DMS79 (cell line): ENCODE data around the gene GABRB3.

Experiments
- DNase-seq: peaks from one replicate; lab custom pipeline; 2025; lab: John Stamatoyannopoulos, UW

GABRB3 gene

GRCh38 chr15:26630857-26631256, 142.0 kb downstream of the GABRB3 start:
- no peak for DNase-seq

- no peak for DNase-seq
Measured at GRCh38 chr15:26628879-26629529, 143.9 kb downstream of the GABRB3 start.

- no peak for DNase-seq
Measured at GRCh38 chr15:26628071-26628470, 144.8 kb downstream of the GABRB3 start.

- DNase-seq, result no peak
Measured at GRCh38 chr15:26624128-26624527, 148.7 kb downstream of the GABRB3 start.

- DNase-seq, result no peak
Measured at GRCh38 chr15:26623071-26623470, 149.8 kb downstream of the GABRB3 start.

DNA sequence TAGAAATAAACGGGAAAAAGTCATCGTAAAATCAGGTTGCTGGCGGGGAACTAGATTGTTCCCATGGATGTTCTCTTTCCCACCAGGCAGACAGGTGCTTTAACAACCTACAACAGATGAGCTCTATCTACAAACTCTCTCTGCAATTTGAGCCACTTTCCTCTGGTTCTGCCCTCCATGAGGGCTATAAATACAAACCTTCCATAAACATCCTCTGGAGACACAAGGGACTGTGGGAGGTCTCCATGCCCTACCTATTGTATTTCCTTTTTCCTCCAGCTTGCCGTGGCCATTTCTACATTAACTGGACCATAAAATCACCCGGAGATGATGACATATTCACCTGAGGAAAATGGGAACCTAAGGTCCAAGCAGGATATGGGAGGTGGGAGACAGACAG, 151.1 kb downstream of the GABRB3 start:
- DNase-seq, result no peak

DNA sequence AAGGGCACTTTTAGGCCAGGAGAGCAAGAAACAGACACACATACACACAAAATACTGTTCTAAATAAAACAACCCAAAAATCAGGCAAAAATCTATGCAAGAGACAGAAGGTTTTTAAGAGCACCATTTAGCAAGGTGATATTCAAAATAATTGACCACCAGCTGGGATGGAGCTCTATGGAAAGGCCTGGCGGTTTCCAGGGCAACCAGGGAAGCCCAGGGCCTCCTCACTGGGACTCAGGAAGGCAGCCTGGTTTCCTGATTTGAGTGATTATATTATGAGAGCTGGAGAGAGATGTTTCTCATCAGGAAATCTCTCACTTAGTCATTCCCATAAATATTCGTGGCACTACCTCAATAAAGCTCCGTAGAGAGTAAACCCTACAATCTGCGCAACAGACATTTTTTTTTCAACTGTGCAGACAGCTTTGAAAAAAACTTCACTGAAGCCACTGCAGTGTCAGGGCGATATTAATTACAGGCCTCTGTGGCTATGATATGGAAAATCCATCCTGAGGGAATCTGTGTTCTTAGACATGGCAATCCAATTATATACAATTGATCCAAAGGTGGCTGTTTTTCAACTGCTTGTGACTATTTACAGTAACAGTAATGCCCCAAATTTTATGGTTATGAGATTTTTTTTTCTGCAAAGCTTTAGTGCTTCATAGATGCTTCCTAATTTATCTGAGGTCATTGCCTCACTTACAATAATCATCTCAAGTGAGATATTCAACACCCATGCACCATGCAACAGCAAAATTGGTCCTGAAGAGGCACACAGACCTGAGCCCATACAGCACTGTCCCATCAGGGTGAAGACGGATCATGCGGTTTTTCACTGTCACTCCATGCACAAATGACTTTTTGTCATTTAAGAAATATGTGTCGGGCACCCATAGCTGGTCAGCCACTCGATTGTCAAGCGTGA, 152.1 kb downstream of the GABRB3 start:
- no peak for DNase-seq

- no peak for DNase-seq
Measured at GRCh38 chr15:26615927-26616302, 157.0 kb downstream of the GABRB3 start.

- no peak for DNase-seq
Measured at GRCh38 chr15:26615188-26615926, 157.5 kb downstream of the GABRB3 start.

GRCh38 chr15:26614734-26615133, 158.1 kb downstream of the GABRB3 start:
- DNase-seq, result no peak

DNA sequence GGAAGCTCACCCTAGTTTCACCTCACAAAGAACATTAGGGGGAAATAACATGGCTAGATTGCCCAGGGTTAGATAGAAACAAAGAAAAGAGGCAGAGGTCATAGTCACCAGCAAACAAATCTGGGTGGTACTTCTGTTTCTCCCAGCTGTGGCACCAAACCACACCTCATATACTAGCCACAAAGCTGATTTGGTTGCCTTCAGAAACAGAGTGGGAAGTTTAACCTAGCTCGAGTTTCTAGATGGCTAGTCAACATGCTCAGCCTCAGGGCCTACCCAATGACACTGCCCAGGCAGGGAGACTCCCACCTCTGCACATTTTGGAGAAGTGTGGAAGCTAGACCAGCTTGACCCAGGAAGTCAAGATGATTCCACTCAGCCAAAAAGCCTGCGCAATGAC, 174.2 kb downstream of the GABRB3 start:
- DNase-seq, result no peak

- DNase-seq, result no peak
Measured at GRCh38 chr15:26595611-26596010, 177.3 kb downstream of the GABRB3 start.

DNA sequence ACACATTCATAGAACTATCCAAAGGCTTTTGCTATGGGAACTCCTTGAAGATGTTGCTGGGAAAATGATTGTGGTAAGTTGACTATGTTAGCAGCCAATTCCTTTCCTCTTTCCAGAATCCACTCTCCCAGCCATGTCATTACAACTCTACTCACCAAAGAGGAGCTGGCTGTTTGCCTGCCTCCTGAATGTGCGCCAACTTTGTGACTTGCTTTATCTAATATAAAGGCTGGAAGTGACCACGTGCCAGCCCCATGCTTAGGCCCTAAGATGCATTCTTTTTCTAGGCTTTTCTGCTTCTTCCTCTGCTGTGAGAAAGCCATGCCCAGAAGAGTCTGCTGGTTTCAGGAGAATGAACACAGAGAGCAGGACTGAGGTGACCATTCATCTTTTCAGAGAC, 182.2 kb downstream of the GABRB3 start:
- no peak for DNase-seq

GRCh38 chr15:26582840-26583239, 190.0 kb downstream of the GABRB3 start:
- DNase-seq, result no peak

- DNase-seq, result no peak
Measured at GRCh38 chr15:26580943-26581342, 191.9 kb downstream of the GABRB3 start.

DNA sequence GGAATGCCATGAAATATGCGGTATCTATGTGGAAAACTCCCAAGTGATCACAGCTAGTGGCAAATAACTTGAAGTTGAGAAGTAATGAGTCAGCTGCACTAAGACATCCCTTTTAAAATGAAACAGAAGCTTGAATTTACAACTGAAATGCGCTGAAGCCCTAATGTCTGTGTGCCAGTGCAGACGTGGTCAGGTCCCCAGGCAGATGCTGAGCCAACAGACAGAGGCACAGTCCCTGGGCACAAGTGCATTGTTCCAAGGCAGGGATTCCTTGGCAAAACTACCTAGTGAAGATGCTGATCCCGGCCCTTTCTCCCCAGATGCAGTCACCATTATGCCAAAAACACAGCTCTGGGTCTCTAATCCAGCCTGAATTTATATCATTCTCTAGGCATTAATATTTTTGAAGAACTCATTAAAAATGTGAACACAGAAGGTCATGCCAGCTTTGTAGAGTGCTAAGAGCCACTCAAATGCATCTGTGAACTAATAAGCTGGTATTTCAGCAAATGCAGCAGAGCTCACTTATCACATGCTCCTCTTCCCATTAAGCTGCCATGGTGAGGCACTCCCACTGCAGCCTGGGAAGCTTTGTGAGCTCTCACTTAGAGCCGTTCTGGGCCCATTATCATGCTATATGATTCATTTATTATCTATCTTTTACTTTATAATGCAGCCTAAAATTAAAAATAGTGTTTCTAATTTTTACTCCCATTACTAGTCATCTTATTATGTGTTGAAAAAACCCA, 200.1 kb downstream of the GABRB3 start:
- DNase-seq, result peak; percentile 23

DNA sequence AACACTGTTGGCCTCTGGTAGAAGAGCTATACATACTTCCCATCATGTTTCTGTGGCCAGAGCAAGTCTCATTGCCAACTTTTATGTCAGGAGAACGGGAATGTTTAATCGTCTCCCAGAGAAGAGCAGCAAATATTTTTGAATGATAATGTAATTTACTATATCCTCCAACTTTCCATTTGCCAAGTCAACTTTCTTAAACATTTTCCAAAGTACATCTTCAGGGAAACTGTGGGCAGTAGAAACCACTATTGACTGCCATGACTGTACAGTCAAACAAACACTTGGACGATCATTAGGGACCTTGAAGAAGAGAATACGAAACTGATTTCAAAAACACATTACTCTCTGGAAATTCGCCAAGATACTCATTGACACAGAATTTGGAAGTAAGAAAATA, 201.5 kb downstream of the GABRB3 start:
- DNase-seq, result no peak

DNA sequence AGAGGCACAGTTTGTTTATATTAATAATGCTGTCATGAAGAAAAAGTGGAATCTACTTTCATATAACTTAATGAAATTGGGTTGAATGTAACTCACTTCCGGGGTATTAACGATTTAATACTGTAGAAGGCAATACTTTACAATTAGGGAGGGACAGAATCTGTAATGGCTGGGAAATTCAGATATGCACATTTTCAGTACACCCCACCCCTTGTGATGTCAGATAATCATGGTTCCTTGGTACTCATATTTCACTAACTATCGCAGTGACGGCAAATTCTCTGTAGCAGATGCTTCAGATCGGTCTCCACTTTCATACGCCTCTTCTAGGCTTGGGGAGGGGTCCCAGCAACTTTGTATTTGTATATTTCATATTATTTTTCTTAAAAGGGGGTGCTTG, 207.3 kb downstream of the GABRB3 start:
- no peak for DNase-seq

- no peak for DNase-seq
Measured at GRCh38 chr15:26564361-26564760, 208.5 kb downstream of the GABRB3 start.

- no peak for DNase-seq
Measured at GRCh38 chr15:26562336-26562735, 210.5 kb downstream of the GABRB3 start.

- DNase-seq, result no peak
Measured at GRCh38 chr15:26561896-26562295, 211.0 kb downstream of the GABRB3 start.

GRCh38 chr15:26561130-26561529, 211.7 kb downstream of the GABRB3 start:
- DNase-seq, result no peak
